Left kidney (tissue), 2 donors: ENCODE data around the gene POC1B. TPM values are rescaled to one million over a fixed set of nuclear protein-coding genes. Genes with fewer than 3 reads are reported as not detected.
A peak's percentile ranks its signal among the peaks of the same experiment; 100 is the strongest.

Experiments
- DNase-seq: peaks from one replicate; pipeline ENCODE4 v3.0.0-alpha.2; 2013
- polyA plus RNA-seq: library from polyadenylated mRNA; unstranded; fragments of 120-200 nt; gene quantifications from one replicate; pipeline ENCODE4 v1.2.1, GENCODE V29; 2013; ENCODE audit not compliant: insufficient read length

POC1B gene
- polyA plus RNA-seq, 1 donor, result 24.8 TPM

DNA sequence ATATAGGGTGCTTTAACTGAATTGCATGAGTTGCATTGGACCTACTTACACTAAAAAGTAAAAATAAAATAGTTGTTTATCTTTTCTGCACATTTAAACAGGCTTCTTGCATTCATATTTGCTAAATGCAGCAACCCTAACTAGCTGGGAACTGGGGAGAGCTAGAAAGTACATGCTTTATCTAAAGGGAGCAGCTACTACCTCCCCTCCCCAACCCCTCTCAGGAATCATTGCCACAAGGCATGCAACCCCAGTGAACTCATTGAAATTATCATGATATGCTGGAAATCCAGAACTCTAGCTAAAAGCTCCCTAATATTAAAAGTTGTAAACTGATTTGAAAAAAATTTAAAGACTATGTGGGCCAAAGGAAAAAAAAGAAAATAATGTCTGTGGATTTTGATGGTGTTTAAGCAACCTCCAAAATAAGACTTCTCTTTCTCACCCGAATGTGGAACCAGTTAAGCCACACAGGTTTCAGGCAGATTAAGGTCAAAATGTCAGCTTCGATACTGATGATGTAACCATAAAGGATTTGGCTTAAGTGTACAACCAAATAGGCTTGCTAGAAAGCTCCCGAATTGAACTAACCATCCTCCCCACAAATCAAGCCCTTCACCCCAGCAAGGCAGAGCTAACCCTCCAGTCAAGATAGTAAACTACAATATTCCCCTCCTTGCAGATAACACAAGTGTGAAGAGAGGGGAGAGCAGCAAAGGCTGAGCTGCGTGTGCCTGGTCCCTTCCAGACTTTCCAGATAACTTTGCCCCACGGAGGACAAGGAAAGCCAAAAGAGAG is 13.8 kb upstream of the POC1B start:
- no peak for DNase-seq

DNA sequence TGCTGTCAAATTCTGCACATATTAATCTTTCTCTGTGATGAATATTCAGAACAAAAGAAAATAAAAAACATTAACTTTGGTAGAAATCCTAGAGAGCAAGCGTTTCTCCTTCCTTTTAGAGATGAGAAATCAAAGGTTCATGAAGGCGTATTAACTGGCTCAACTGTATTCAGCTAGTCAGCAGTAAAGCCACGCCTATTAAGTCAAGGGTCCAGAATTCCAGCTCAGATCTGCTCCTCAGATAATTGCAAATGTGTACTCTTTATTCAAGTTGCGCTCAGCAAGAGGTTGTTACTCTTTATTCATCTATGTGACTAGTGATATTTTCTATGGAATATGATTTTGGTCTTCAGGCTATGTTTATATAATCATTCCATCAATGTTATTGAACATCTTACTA is 13.1 kb upstream of the POC1B start:
- no peak for DNase-seq

DNA sequence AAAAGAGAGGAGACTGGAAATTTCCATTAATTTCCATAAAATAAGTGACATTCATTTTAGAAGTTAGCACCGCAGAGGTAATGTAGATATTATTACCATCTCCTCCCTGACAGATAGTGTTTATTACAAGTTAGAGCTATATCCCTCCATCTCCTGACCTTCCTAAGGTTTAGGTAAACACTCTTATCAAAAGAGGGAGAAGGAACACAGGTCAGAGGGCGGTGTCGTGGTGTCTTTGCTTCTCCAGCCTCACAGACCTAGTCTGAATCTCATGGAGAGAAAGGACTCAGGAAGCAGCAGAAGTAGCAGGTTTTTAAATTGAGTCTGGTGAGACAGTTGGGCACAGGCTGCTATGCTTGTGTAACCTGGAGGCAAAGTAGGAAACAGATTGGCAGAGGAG is 11.5 kb upstream of the POC1B start:
- no peak for DNase-seq

DNA sequence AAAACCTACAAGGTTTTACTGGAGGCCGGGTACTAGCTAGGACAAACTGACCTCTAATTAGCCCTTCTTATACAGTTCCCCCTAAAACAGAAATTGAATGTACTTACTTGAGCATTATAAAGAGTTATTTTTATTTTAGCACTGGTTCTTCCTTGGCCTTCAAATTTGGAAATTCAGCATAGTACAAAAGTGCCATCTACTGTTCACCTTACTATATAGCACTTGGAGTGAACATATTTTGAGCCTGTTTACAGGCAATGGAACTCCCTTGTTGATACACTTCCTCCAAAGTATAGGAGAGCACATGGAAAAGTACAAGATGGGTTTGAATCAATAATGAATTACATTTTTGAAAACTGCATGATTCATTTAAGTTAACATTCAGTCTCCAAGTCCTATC is 3.9 kb upstream of the POC1B start:
- DNase-seq, result peak; percentile 58

DNA sequence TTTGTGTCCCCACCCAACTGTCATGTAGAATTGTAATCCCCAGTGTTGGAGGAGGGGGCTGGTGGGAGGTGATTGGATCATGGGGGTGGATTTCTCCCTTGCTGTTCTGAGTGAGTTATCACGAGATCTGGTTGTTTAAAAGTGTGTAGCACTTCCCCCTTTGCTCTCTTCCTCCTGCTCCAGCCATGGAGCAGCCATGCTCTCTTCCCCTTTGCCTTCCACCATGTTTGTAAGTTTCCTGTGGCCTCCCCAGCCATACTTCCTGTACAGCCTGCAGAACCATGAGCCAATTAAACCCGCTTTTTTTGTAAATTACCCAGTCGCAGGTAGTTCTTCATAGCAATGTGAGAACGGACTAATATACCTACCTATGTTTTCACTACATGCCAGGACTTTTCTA is 2.6 kb upstream of the POC1B start:
- no peak for DNase-seq

DNA sequence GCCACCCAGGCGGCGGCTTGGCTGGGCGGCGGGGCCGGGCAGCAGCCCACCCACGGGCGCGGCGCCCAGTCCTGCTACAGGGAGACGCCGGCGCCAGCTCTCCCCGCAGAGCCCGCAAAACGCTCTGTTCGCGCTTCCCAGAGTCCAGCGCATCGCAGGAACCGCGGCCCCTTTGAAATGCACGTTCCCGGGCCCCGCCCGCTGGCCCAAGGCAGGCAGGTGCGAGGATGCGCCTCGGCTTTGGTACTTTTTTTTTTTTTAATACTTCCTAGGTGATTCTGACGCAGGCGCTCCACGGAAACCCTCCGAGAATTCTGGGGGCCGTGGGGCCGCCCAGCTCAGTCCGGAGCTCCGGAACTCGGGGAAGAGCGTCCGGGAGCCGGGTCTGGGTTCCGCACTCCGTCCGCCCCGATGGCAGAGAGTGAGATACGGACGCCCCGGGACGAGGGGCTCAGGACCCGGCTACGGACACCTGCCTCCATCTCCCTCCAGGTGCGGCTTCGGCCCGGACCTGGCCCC is 483 bp downstream of the POC1B start:
- no peak for DNase-seq

DNA sequence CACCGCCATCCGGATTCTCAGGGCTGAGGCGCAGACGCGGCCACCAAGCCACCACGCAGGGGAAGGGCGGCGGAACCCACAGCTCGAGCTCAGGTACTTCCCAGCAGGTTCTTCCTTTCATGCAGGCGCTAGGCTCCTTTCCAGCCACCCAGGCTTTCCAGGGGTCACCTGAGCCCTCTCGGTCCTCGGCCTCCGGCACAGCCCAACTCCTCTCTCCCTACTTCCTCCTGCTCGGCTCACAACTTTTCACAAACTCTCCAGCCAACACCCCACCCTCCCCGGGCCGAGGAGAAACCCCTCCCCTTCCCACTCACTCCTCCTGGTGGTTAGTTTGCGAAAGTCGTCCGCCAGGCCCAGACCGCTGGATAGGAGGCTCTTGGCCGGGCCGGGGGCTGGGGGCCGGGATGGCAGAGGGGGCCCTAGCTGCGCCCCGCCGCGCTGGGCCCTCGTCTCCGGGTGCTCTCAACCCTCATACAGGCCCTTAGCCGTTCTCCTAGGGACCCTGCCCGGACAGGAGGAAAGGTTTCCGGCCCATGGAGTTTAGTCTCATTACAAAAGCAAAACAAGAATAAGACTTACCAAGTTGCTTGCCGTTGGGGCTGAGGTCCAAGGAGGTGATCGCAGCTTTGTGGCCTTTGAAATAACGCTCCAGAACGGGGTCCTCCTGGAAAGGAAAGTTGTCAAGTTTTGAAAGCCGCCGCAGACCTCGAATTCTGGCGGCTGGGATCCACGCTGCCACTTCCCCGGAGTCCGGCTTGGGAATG is 1.1 kb downstream of the POC1B start, which contains the start of gene GALNT4:
Gene GALNT4, minus strand, starts transcription at position 256 of the 764 bp plus-strand sequence. Its CDS starts 247 bp downstream, at position 9.
- peak; percentile 92 for DNase-seq

DNA sequence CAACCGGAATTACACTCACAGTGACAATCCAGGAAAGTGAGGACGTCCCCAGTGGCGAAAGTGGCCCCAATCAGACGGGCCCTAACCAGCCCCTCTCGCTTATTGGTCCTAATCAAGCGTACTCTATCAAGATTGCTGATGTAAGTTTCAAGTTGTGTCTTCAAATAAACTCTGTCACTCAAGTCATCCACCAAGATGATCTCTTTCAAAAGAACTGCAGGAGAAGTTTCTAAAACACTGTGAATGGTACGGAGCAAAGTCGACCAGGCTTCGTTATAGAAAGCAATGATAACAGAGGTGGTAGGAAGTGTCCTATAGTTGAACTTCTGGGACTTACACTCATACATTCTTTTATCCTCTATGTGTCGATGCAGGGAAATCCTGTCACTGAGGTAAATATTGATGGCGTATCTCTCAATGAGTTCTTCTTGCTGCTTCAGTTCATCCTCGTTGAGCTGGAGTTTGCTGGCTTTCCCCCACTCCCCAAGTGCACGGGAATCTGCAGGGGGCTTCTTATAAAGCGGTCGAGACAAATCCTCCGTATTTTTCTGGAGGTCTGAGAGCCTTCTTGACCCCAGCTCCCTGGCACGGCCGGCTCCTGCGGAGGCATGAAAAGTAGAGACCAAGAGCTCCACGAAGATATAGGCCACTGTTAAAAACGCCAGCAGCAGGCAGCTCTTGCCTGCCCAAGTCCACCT is 1.9 kb downstream of the POC1B start:
- DNase-seq, result no peak

DNA sequence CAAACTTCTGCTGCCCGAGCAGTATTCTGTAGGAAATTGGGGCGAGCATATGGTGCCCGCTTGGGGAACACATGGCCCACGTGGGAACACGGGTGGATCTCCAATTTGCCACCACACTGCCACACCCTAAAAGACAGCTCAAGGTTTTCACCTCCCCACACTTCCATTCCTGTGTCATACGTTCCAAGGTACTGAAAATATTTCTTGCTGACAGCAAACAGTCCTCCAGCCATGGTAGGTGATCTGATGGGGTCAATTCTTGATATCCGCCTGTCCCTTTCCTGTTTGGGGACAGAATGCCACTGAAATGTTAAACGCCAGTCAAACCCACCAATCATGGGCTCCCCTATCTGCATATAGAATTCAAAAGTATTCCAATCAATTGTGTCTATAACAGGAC is 2.5 kb downstream of the POC1B start:
- no peak for DNase-seq

DNA sequence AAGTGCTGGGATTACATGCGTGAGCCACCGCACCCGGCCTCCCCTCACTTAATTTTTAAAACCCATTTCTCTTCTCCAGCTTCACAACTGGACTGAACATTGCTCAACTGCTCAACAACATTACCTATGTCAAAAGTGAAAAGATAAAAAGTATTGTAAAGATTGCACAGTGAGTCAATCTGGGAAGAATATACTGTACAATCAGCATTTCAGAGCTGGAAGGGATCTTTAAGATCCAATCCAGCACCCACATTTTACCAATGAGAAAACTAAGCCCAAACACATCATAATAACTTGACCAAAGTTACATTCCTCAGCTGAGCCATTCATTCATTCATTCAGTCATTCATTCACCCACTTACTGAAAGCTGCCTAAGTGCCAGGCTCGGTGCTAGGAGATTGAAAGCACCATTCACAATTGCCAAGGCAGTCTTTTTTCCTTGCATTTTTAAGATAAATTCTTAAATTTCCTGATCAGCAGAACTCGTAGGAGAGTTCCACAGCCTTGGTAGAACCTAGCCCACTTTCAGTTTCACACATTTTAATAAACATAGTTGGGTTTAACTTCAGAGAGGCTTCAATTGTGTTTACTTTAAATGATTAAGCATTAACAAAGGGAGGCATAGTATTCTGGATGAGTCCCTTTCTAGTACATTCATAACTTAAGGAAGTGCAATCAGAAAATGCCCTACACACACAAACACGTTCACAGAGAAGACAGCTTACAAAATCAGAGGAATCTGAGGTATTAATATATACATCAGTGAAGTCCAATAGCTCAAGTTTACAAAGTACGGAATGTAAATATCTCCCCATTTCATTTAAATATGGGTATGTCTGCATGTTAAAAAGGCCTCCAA is 4.3 kb downstream of the POC1B start:
- no peak for DNase-seq

DNA sequence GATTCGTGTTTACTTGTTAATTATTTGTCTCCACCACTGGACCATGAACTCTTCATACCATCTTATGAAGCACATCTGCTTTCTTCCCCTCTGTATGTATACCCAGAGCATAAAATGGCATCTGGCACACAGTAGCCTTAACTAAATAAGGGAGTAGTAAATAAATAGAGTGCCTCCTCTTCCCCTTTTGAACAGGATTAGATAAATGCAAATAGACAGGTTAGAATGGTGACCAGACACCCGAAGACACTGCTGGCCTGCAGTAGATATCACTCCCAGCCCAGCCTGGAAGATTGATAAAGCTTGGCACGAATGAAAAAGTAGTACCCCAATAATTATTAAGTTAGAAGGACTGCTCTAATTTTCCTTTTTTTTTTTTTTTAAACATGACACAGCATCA is 8.1 kb downstream of the POC1B start:
- DNase-seq, result no peak

DNA sequence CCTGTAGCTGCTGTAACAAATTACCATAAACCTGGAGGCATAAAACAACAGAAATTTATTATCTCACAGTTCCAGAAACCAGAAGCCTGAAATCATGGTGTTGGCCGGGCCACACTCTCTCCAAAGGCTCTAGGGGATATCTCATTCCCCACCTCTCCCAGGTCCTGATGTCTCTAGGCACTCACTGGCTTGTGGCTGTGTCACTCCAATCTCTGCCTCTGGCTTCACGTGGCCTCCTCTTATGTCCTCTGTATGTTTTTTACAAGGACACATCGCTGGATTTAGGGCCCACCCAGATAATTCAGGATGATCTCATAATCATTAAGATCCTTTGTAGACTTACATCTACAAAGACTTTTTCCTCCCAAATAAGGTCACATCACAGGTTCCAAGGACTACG is 9.2 kb downstream of the POC1B start:
- no peak for DNase-seq

DNA sequence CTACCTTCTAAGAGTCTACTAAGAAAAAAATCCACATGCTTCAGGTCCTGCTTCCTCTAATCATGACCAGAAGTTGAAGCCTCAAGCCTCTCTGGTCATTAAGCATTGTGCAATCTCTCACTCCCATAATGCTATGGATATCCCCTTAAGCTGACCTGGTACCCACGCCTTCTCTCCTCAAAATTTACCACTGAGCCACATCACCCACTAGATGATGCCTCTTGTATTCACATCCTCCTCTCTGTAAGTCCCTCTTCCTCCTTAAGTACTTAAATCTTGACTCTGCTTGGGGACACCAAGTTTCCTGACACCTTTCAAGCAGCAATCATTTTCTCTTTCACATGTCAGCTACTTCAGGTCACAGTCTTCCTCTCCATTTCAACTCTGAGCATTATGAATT is 11.1 kb downstream of the POC1B start:
- DNase-seq, result no peak

DNA sequence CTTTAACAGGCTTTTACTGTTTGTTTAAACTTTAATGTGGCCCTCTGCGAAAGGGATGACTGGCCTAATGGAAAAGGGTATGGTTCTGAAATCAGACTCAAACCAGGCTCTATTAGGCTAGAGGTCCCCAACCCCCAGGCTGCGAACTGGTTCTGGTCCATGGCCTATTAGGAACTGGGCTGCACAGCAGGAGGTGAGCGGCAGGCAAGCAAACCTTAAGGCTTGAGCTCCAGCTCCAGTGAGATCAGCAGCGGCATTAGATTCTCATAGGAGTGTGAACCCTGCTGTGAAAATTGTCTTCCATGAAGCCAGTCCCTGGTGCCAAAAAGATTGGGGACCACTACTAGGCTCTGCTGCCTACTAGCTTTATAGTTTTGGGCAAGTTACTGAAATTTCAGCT is 12.3 kb downstream of the POC1B start:
- DNase-seq, result no peak

DNA sequence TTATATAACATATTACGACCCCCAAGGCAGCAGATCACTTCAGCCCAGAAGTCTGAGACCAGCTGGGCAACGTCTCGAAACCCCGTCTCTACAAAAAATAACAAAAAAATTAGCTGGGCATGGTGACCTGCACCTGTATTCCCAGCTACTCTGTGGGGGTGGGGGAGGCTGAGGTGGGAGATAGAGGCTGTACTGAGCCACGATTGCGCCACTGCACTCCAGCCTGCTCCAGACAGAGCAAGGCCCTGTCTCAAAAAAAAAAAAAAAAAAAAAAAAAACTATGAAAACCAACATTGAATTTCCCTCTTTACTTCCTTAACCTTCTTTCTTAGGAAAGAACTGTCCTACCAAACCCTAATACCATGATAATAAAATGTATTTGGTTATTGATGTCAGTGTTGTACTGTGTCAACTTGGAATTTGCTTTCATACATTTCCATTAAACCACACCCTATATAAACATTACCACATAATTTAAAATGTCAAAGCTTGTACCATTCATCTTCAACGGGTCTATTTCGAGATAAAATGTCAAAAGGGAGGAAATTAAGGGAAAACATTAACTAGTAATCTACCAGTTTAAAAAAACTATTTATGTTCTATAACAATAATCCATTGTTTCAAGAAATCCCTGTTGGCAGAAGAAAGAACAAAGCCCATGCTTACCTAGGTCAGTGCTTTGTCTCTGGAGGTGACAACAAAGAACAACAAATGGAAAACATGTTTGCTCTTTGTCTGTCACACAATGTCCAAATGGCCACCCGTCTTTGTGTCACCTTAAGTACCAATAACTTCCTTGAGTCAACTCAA is 18.6 kb downstream of the POC1B start:
- no peak for DNase-seq

DNA sequence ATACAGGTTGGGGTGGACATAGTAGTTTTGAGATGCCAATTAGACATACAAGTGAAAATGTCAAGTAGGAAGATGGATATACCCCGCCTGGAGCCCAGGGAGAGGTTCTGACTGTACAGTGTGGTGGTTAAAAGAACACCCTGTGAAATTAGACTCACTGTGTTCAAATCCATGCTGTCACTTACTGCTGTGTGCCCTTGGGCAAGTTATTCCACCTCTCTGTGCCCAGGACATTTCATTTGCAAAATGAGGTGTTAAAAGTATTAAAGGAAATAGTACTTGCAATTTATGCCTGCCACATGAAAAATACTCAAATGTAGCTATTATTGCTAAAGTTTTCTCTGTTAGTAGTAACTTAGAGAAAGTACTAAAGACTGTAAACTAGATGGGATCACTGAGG is 19.8 kb downstream of the POC1B start:
- no peak for DNase-seq

DNA sequence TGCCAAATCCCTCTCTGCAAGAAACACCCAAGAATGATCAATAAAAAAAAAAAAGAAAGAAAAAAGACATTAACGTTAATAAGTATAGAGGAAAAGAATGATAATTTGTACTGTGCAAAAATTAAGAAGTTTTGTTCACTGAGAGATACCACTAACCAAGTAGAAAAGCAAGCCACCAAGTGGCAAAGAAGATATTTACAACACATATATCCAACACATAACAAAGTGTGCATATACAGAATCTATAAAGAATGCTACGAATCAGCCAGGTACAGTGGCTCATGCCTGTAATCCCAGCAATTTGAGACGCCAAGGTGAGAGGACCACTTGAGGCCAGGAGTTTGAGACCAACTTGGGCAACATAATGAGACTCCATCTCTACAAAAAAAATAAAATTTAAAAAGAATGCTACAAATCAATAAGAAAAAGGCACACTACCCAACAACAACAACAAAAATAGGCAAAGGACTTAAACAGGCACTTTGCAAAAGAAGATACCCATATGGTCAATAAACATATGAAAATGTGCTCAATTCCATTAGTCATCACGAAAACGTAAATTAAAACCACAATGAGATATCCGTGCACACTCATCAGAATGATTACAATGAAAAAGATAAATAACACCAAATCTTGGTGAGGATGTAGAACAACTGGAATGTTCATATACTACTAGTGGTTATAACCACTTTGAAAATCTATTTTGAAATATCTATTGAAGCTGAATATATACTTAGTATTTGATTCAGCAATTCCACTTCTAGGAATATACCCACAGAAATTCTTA is 21.1 kb downstream of the POC1B start:
- no peak for DNase-seq

DNA sequence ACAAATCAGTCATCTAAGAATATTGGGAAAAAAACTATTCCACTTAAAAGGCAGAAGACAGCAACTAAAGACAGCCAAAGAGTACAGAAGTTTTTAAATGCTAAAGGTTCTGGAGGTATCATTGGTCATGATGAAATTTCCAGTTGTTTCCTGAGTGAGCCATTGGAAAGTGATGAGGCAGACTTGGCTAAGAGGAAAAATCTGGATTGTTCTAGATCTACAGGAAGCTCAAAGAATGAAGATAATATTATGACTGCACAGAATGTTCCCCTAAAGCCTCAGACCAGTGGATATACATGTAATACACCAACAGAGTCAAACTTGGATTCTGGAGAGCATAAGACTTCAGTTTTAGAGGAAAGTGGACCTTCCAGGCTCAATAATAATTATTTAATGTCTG is 24.1 kb downstream of the POC1B start:
- no peak for DNase-seq

DNA sequence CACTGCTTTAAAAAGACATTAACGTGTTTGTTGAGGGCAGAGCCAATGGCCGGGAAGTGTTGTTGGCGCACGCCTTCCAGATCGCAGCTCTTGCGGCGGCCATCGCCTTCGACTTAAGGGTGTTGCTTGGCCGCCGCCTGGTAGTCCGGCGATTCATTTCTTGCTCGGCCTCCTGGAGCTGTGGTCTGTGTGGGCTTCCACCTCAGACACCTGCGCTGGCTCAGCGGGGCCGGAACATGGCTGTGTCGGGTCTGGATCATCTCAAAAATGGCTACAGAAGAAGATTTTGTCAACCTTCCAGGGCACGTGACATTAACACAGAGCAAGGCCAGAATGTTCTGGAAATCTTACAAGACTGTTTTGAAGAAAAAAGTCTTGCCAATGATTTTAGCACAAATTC is 26.0 kb downstream of the POC1B start:
- no peak for DNase-seq

DNA sequence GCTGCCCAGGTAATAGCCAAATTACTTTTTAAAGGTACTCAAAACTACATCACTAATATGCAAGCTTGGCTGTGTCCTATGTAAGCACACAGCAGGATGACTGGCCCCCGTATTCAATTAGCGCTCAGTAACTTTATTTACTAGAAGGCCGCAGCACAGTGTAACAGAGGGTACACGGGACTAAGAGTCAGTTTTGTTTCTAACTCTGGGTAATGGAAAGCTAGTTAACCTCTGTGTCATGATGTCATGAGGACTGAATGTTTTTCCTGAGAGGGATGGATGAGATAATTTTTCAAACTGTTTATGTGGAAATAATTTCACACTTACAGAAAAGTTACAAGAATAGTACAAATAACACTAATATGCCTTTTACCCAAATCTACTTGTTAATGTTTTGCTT is 28.4 kb downstream of the POC1B start:
- DNase-seq, result no peak
